NOMO-1 (cell line): ENCODE measurements around the gene PLB1.
"Not testable (repeated sequence)": the region's sequence is repeated elsewhere in the genome, so short reads cannot be mapped to it uniquely, and the experiment has no call there.

Source experiments
- DNase-seq, 2 experiments: peaks; one replicate each; lab custom pipeline; 2025; ENCODE audit not compliant: unreplicated experiment in 2 of 2; lab: John Stamatoyannopoulos, UW

Gene PLB1

GRCh38 chr2:28532399-28532798 is 36.5 kb downstream of the PLB1 start:
- no peak for DNase-seq

- no peak for DNase-seq
These were observed 37.3 kb downstream of the PLB1 start for GRCh38 chr2:28533044-28533680.

- DNase-seq, result no peak
These were observed 39.0 kb downstream of the PLB1 start for GRCh38 chr2:28534817-28535216.

GRCh38 chr2:28538134-28538533 is 42.3 kb downstream of the PLB1 start:
- no peak for DNase-seq

GRCh38 chr2:28538652-28539051 is 42.8 kb downstream of the PLB1 start:
- no peak for DNase-seq

- peak in 1 of 2 experiments; percentile 11 for DNase-seq
These were observed 43.3 kb downstream of the PLB1 start for GRCh38 chr2:28539118-28539541.

- no peak for DNase-seq
These were observed 47.6 kb downstream of the PLB1 start for GRCh38 chr2:28543316-28544035.

- DNase-seq, result no peak
These were observed 48.1 kb downstream of the PLB1 start for GRCh38 chr2:28544036-28544346.

GRCh38 chr2:28544405-28544921 is 48.6 kb downstream of the PLB1 start:
- no peak for DNase-seq

- no peak for DNase-seq
These were observed 49.2 kb downstream of the PLB1 start for GRCh38 chr2:28544922-28545589.

- DNase-seq, result no peak
These were observed 49.8 kb downstream of the PLB1 start for GRCh38 chr2:28545590-28546200.

- no peak for DNase-seq
These were observed 50.4 kb downstream of the PLB1 start for GRCh38 chr2:28546242-28546641.

- DNase-seq, result no peak
These were observed 51.5 kb downstream of the PLB1 start for GRCh38 chr2:28547223-28547860.

GRCh38 chr2:28547906-28548600 is 52.2 kb downstream of the PLB1 start:
- DNase-seq, result no peak

GRCh38 chr2:28550345-28550744 is 54.5 kb downstream of the PLB1 start:
- not testable (repeated sequence) for DNase-seq

GRCh38 chr2:28552045-28552823 is 56.4 kb downstream of the PLB1 start:
- peak in 1 of 2 experiments; percentile 12 for DNase-seq

GRCh38 chr2:28556303-28556702 is 60.4 kb downstream of the PLB1 start:
- DNase-seq, result no peak

GRCh38 chr2:28557389-28558131 is 61.7 kb downstream of the PLB1 start:
- peak; percentile 14 to 28 for DNase-seq
